Osteocyte (in vitro differentiated cells): ENCODE results near the gene SIM2. TPM values are rescaled to one million over a fixed set of nuclear protein-coding genes. Genes with fewer than 3 reads are reported as not detected.

ENCODE experiments used
- DNase-seq: peaks from one replicate; pipeline ENCODE4 v3.0.0; 2021; ENCODE audit warnings: mixed read lengths; ENCODE audit not compliant: unreplicated experiment; ENCODE audit errors: extremely low spot score
- H3K27ac Mint-ChIP-seq: one replicate; pipeline ENCODE4 v1.8.0; 2021; ENCODE audit warnings: mild to moderate bottlenecking, mixed read lengths; ENCODE audit not compliant: unreplicated experiment
- H3K27me3 Mint-ChIP-seq: one replicate; pipeline ENCODE4 v1.8.0; 2021; ENCODE audit warnings: mixed read lengths; ENCODE audit not compliant: unreplicated experiment
- H3K36me3 Mint-ChIP-seq: one replicate; pipeline ENCODE4 v1.8.0; 2021; ENCODE audit warnings: mixed read lengths; ENCODE audit not compliant: unreplicated experiment
- H3K4me1 Mint-ChIP-seq: one replicate; pipeline ENCODE4 v1.8.0; 2021; ENCODE audit warnings: mixed read lengths; ENCODE audit not compliant: unreplicated experiment
- H3K4me3 Mint-ChIP-seq: one replicate; pipeline ENCODE4 v1.8.0; 2021; ENCODE audit warnings: mild to moderate bottlenecking, moderate library complexity, mixed read lengths; ENCODE audit not compliant: unreplicated experiment
- H3K9me3 Mint-ChIP-seq: one replicate; pipeline ENCODE4 v1.8.0; 2021; ENCODE audit warnings: mixed read lengths; ENCODE audit not compliant: unreplicated experiment
- CTCF ChIP-seq: fragments of 200-600 bp; sonication (generic); IDR thresholded peaks from 2 replicates; pipeline ENCODE4 v1.5.0; 2021; ENCODE audit warnings: antibody characterized with exemption, mild to moderate bottlenecking, moderate library complexity
- total RNA-seq: library from RNA; stranded (reverse); gene quantifications from 2 replicates; pipeline ENCODE4 v1.2.1, GENCODE V29; 2021

SIM2 gene
- total RNA-seq, 1 donor from 2014 or later = 1.5 TPM

- H3K36me3 Mint-ChIP-seq = peaks cover 12% of the 10 kb centered on the region
- H3K9me3 Mint-ChIP-seq = no peaks in the 10 kb centered on the region
- no peak overlapping the region for H3K4me3 Mint-ChIP-seq
- H3K4me1 Mint-ChIP-seq = no peaks in the 10 kb centered on the region
- no peak for TF ChIP-seq CTCF
- H3K27me3 Mint-ChIP-seq = no peaks in the 10 kb centered on the region
- no peak for DNase-seq
- no peak overlapping the region for H3K27ac Mint-ChIP-seq
These were observed 64.4 kb downstream of the SIM2 start for GRCh38 chr21:36763305-36763704.

GRCh38 chr21:36765229-36765628 lies 66.3 kb downstream of the SIM2 start:
- DNase-seq = no peak
- no peaks in the 10 kb centered on the region for H3K27me3 Mint-ChIP-seq
- peaks cover 8% of the 10 kb centered on the region for H3K36me3 Mint-ChIP-seq
- no peak for TF ChIP-seq CTCF
- H3K27ac Mint-ChIP-seq = no peak overlapping the region
- H3K9me3 Mint-ChIP-seq = no peaks in the 10 kb centered on the region
- H3K4me3 Mint-ChIP-seq = no peak overlapping the region
- no peaks in the 10 kb centered on the region for H3K4me1 Mint-ChIP-seq

GRCh38 chr21:36766511-36766910 lies 67.6 kb downstream of the SIM2 start:
- Mint-ChIP-seq H3K27me3 (no peaks in the 10 kb centered on the region), H3K4me3 (no peak overlapping the region), H3K36me3 (peaks cover 5% of the 10 kb centered on the region), H3K4me1 (no peaks in the 10 kb centered on the region), H3K27ac (no peak overlapping the region), H3K9me3 (no peaks in the 10 kb centered on the region)
- DNase-seq = no peak
- TF ChIP-seq CTCF = no peak

GRCh38 chr21:36767096-36767495 lies 68.2 kb downstream of the SIM2 start:
- Mint-ChIP-seq H3K4me3 (no peak overlapping the region), H3K27ac (no peak overlapping the region), H3K36me3 (peaks cover 5% of the 10 kb centered on the region), H3K4me1 (no peaks in the 10 kb centered on the region), H3K9me3 (no peaks in the 10 kb centered on the region), H3K27me3 (no peaks in the 10 kb centered on the region)
- no peak for TF ChIP-seq CTCF
- DNase-seq = no peak

- no peak for DNase-seq
- Mint-ChIP-seq H3K4me3 (no peak overlapping the region), H3K27ac (no peak overlapping the region), H3K27me3 (no peaks in the 10 kb centered on the region), H3K9me3 (no peaks in the 10 kb centered on the region), H3K4me1 (peaks cover 7% of the 10 kb centered on the region), H3K36me3 (peaks cover 5% of the 10 kb centered on the region)
- TF ChIP-seq CTCF = no peak
These were observed 69.6 kb downstream of the SIM2 start for GRCh38 chr21:36768496-36768895.
